CD4-positive, alpha-beta T cell treated with Interleukin-6 for 4 hours (primary cell): ENCODE measurements around the gene PEX3.
"Not testable (repeated sequence)": the region's sequence is repeated elsewhere in the genome, so short reads cannot be mapped to it uniquely, and the experiment has no call there.

ENCODE experiments used
- DNase-seq: peaks from one replicate; pipeline ENCODE4 v3.0.0-alpha.2; 2020; ENCODE audit warnings: mixed read lengths

PEX3 gene

DNA sequence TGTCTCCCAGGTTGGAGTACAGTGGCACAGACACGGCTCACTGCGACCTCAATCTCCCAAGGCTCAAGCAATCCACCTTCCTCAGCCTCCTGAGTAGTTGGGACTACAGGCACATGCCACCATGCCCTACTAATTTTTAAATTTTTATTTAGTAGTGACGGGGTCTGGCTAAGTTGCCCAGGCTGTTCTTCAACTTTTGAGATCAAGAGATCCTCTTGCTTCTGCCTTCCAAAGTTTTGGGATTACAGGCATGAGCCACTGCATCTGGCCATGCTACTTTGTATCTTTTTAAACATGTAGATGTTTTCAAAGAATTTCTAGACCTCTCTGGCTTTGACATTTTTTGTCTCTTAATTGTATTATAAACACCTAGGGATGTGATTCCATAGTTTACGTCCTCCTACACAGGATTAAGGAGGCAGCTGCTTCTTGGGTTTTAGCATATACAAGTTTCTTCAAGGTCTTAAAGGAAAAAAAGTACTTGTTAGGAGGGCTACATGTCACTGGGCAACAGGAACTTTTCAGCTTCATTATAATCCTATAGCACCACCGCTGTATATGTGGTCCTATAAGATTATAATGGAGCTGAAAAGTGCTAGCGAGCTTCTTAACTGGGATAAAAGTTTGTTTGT is 1.4 kb upstream of the PEX3 start:
- no peak for DNase-seq

DNA sequence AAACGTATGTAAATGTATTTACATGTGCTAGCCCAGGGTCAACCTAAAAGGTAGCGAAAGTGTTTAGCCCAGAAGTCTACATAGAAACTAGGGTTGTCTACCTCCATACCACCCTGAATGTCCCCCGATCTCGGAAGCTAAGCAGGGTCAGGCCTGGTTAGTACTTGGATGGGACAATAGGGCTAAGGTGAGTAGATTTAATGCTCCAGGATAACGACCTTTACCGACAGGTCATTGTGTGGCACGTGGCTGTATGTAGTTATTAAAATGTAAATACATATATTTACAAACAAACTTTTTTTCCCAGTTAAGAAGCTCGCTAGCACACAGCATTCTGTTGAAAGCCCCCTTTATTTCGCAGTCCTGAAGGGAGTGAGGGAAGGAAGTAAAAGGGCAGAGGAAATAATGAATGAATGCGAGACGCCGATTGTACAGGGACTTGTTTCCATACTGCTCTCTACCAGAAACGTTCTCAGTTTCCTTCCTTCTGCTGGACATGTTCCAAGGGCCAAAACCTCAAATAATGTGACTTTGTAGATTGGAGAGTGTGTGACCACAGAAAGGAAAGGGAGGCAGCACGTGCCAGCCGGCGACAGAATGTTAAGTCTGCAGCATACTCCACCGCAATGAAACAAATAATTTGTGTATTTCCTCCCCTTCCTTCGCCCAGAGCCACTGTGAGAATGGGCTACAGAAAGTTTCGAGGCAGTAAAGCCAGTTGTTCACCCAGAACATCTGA is 722 bp upstream of the PEX3 start:
- peak; percentile 27 for DNase-seq

DNA sequence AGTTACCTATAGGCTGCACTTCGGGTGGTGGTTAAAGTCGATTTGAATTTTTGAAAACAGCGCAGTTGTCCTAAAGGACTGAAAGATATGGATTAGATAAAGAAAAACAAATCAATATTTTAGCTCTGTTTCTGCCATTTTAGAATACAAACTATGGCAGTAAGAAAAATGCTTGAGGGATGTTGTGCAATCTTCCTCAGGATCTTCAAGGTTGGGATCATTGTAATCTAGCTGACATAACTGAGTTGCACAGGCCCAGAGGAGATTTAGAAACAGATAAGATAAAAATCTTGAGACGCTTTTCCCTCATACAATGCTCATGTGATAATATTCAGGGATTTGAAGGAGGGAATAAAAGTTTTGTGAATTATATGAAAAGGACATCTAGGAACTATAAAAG is 926 bp downstream of the PEX3 start:
- no peak for DNase-seq

DNA sequence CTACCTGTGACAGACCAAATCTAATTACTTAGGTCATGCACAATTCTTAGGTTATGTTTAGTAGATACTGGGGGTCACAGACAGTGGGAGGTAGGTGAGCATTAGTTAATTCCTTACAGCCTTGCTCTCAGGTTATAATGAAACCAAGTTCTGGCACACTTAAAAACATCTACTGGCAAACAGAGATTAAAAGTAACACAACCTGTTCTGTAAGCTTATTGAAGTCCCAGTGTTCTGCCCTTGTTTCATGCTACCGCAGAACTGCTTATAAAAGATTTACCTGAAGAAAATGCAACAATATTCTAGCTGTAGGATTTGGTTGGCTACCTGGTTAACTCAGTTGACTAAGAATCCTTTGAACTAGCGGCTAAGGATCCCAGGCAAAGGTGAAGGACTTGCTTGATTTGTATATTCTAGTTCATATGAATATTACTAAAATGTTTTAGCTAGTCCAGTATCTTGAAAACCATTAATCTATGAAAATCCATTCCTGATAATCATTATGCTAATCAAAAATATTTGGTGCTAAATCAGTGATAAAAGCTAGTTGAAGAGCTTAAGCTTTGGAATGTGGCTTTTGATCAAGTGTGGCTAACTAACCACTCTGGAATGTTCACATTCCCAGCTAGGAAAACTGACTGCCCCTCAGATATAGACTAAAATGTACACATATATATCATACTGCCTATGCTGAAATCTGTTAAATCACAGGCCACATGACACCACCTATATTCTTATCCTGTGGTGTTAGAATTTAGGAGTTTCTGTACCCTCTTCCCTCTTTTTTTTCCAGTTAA is 7.2 kb downstream of the PEX3 start:
- no peak for DNase-seq

DNA sequence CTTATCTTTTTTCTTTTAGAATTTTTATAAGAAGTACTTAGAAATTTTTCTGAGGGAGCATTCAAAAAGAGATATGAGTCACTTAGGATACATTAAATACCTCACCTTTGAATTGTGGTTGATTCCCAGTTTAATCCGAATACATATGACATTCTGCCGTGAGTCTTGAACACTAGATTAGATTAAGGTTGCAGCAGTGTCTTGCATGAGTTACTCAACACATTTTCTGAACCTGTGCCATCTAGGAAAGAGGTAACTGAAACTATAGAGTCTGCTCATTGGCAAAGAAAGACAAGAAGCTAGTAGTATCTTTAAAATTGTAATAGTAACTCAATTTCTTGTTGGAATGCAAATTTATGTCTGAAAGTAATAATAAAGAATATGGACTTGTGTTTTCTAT is 14.9 kb downstream of the PEX3 start:
- no peak for DNase-seq

DNA sequence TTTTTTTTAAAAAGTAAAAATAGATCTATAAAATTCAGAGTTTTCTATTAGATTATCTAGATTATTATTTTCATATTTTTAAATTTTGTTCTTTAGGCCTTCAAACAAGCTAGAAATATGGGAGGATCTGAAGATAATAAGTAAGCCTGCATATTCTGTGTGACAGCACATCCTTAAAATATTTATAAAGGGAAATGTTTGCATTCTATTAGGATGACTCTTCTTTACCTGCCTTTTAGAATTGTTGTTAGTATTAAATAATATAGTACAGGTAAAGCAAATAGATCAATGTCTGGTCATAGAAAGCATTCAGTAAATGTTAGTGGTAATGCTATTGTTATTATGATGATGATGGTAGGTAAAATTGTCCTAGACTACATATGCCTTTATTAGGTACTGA is 17.4 kb downstream of the PEX3 start:
- DNase-seq = no peak

DNA sequence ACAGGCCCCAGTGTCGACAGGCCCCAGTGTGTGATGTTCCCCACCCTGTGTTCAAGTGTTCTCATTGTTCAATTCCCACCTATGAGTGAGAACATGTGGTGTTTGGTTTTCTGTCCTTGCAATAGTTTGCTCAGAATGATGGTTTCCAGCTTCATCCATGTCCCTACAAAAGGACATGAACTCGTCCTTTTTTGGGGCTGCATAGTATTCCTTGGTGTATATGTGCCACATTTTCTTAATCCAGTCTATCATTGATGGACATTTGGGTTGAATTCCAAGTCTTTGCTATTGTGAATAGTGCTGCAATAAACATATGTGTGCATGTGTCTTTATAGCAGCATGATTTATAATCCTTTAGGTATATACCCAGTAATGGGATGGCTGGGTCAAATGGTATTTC is 18.2 kb downstream of the PEX3 start:
- DNase-seq = not testable (repeated sequence)

DNA sequence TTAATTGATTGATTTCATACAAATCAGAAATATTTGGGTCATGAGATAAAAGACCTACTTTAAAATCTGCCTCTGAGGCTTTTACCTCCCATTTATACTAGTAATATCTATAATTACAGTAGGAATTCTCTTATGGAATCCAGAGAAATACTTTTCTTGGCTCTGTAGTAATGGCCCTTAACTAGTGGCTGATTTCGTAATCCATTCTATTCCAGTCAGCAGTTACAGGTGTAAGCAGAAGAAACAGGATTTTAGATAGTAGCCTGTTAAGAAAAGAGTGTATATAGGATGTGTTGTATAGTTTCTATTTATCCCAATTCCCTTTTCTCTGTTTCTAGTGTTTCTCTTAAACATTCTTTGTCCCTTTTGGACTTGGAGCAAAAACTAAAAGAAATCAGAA is 21.2 kb downstream of the PEX3 start:
- no peak for DNase-seq

DNA sequence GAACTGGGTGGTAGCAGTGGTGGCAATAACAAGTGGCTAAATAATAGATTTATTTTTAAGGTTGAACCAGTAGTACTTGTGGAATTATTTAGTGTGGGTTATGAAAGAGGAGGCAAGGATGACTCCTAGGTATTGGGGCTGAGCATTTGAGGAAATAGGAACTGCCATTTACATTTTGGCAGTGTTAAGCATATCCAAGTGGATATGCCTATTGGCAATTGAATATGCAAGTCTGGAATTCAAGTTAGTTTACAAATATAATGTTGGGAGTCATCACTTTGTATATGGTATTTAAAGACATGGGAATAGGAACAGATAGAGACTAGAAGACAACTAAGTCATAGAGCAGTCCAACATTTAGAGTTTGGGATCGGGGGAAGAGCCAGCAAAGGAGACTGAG is 25.9 kb downstream of the PEX3 start:
- no peak for DNase-seq

DNA sequence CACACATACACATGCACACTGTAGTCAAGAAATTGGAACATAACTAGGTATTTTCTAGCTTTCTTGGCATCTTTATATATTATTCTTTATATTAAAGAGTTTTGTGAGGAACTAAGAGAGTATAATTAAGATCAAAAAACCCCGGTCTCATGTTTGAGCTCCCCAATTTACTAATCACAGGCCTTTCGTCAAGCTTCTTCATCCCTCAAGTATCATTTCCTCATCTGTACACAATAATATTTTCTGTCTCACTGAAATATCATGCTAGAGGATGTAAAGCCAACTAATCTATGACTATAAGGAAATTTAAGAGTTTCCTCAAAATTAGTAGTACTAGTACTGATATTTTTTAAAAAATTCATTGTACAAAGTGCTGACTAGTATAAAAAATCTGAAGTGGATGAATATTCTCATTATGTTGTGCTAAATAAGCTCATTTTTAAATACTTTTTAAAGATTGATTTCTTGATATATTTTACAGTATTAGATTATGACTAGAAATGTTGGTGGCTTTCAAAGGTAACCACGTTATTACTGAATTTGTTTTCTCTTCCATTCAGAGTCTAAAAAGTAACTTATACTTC is 28.0 kb downstream of the PEX3 start:
- no peak for DNase-seq

DNA sequence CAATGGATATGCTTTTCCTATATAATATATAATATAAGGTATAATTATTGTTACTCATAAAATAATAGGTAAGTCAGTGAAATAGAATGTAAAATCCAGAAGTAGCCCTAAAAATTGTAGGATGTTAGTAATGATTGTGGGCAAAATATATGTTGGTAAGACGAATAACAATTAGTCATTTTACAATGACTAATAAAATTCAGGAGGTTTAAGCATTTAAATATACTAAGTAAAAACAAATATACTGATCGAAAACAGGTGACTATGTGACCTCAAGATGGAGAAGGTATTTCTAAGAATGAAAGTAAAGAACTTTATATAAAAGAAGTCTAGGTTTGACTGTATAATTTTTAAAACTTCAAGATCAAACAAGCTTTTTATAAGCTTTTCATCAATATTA is 32.0 kb downstream of the PEX3 start:
- DNase-seq = no peak

DNA sequence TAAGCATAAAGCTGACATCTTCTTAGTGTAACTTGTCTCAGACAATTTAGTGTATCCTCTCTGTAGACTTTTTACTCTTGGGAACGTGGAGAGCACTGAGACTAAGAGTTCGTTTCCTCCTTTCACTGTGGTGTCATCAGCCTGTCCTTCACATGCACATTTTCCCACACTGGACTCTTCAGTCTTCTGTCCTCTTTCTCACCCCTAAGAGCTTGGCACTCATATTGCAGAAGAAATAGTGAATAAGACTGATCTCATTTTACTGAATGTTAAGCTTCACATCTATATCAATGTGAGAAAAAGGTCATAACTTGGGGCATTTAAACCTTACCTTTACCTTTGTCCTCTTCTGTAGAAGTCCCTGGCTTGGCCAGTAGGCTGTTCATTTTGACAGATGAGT is 35.4 kb downstream of the PEX3 start:
- no peak for DNase-seq

DNA sequence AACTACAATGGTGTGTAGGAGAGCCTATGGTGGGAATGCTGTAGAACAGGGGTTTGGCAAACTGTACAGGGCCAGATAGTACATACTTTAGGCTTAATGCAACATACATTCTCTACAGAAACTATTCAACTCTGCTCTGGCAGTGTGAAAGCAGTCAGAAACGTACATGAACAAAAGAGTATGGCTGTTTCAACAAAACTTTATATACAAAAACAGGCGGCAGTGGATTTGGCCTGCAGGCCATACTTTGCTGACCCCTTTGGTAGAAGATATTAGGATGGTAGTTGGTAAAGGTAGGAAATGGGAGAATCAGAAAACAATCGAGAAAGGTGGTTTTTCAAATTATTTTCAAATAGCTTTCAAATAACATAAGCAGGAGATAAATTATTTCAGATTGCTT is 36.1 kb downstream of the PEX3 start:
- no peak for DNase-seq

DNA sequence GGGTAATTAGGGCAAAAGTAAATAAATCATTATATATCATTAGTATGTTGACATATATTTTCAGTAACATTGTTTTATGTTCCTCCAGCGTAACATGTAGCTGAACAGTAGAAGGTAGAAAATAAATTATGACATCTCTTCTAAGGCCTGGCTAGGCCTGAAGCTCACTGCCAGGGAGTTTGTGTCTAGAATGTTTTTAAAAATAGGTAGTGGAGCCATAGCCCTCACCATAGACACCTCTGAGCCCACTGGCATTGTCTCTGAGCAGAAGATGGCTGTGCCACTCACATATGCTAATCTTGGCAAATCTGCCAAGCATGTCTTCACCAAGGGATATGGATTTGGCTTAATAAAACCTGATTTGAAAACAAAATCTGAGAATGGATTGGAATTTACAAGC is 39.6 kb downstream of the PEX3 start:
- no peak for DNase-seq

DNA sequence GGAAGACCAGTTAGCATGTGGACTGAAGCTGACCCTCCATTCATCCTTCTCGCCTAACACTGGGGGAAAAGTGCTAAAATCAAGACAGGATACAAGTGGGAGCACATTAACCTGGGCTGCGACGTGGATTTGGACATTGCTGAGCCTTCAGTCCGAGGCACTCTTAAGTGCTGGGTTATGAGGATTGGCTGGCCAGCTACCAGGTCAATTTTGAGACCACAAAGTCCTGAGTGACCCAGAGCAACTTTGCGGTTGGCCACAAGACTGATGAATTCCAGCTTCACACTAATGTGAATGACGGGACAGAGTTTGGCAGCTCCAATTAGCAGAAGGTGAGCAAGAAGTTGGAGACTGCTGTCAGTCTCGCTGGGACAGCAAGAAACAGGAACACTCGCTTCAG is 40.2 kb downstream of the PEX3 start:
- no peak for DNase-seq

DNA sequence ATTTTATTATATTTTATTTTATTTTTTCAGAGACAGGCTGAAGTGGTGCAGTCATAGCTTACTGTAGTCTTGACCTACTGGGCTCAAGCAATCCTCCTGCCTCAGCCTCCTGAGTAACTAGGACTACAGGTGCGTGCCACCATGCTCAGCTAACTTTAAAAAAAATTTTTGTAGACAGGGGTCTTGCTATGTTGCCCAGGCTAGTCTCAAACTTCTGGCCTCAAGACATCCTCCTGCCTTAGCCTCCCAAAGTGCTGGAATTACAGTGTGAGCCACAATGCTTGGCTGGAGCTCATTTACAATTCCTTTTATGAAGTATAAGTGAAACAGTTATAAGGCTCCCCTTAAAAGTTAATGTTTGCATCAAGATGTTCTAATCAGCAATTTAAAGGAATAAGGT is 46.4 kb downstream of the PEX3 start:
- DNase-seq = no peak

DNA sequence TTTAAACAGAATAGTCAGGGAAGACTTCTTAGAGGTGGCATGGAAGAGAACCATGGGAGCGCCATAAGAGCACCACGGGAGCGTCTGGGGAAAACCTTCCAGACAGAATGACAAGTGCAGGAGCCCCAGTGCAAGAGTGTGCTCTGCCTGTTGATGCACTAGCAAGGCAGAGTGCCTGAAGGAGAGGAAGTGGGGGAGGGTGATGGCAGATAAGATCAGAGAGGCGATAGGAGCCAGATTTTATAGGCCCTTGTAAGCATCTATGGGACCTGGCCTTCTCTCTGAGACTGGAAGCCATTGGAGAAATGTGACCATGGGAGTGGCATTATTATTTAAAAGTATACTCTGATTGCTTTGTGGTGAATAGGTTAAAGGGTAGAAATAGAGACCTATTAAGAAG is 47.8 kb downstream of the PEX3 start:
- DNase-seq = peak; percentile 50

DNA sequence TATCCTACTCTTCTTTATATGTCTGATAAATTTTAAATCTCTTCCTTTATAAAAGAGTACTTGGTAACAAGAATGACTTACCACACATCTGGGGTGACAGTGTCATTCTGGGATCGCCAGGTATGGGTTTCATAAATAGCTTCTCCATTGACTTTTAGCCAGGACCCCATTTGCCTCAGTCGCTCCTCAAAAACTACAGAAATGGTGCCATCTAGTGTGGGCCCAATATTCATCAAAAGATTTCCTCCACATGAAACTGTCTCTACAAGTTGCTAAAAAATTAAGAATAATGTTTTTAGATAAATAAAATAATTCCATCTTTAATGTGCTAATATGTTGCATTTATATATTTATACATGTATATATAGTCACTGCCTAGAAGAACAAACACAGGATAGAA is 51.2 kb downstream of the PEX3 start:
- DNase-seq = no peak

DNA sequence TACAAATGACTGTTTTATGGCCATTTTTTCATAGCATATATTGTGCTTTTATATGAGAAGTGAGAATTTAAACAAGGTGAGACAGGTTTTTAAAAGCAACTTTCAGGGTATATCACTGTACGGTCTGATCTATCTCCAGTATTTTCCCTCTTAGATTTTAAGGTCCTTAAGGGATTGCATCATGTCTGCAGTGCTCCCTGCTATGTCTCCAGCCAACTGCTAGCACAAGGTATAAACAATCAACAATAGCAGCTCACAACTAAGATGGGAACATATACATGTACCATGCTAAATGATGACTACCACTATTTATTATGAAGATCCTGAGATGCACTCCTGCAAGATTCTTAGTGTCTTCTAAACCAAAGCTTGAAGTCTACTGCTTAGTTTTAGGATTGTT is 53.8 kb downstream of the PEX3 start:
- DNase-seq = no peak

DNA sequence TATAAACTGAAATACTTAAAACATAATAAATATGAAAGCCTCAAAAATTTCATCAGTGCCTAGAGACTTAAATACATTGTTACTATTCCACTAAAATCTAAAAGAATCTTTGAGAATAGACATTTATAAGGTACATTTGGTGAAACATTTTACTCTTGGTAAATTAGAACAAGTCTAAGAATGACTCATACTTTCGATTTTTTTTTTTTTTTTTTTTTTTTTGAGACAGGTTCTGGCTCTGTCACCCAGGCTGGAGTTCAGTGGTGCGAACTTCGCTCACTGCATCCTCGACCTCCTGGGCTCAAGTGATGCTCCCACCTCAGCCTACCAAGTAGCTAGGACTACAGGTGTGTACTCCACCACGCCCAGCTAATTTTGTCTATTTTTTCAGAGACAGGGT is 54.5 kb downstream of the PEX3 start:
- no peak for DNase-seq

DNA sequence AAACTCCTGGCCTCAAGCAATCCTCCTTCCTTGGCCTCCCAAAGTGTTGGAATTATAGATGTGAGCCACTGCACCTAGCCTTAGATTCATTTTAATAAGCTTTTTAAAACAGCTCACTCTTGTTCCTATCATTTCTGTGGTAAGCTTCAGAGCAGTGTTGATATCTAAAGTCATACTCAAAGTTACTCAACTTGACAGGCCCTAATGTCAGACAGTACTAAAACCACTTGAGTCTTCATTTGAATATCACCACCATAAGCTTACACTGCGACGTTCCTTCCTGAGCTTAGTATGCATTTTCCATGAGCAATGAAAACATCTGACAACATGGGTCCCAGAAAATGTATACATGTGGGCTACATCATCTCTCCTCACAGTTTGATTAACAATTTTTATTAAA is 54.9 kb downstream of the PEX3 start:
- no peak for DNase-seq

DNA sequence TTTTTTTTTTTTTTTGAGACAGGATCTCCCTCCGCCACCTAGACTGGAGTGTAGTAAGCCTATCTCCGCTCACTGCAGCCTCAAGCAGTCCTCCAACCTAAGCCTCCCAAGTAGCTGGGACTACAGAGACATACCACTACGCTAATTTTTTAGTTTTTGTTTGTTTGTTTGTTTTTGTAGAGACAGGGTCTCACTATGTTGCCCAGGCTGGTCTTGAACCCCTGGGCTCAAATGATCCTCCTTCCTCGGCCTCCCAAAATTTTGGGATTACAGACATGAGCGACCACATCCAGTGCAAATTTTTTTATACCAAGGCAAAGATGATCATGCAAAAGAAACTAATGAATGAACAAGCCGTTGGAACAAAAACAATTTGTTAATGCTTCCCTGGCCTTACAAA is 55.6 kb downstream of the PEX3 start:
- DNase-seq = no peak

DNA sequence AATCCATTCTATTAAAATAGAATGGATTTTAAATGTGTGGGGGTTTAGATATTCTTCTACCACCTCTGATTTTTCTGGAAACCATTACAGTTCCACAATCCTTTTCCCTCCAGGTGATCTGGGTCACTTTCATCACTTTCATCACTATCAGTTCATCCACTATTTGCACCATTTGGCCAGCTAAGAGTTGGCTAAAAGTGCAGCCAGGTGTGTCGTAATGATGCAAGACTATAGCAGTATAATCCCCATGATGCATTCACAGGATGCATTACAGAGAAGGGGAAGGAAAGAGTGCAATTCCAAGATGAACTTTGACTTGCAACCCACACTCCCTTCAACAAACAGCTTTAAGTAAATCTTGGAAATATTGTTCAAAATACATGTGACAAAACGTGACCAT is 56.0 kb downstream of the PEX3 start:
- DNase-seq = no peak
